GM19238 (cell line): ENCODE data around the gene PML.
"Not testable (repeated sequence)": the region's sequence is repeated elsewhere in the genome, so short reads cannot be mapped to it uniquely, and the experiment has no call there.

ENCODE experiments used
- DNase-seq: peaks from one replicate; pipeline ENCODE4 v3.0.0; 2011; ENCODE audit warnings: low spot score; ENCODE audit not compliant: insufficient read length

Gene PML

DNA sequence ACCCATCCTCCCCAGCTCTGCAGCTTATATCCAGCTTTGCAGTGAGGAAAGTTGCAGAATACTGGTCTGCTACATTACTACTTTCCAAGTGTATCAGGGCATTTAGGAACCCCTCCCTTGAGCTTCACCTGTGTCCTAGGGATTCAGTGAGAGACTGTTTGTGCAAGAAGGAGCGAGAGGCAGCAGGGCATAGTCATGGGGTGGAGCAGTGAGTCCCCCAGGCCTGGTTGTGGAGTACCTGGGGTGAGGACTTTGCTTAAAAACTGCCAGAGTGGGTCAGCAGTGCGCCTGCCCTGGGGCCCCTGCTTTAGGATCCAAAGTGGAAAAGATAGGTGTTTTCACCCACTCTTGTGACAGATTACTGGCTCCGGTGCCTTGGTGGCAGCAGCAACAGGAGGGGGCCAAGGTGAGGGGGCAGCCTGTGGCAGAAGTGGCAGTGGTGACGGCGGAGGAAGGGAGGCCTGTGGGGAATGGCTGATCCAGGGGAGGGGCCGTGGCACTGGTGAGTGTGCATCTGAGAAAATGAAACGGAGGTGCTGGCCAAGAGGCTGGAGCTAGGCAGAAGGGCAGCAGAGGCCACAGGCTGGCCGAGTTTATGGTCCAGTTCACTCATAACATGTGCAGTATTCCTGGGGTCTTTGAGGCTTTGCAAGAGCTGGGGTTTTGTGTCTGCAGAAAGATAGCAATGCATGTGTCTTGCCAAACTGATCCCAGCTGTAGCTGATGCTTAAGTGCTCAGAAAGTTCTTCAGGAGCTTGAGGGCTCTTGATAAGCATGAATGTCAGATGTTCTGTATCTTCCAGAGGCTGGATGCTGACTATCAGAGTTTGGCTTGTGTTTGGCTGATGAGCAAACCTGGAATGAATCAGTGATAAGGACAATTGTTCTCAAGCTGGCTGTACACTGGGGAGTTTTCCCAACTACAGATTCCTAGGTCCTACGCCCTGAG, 44.5 kb downstream of the PML start:
- no peak for DNase-seq

DNA sequence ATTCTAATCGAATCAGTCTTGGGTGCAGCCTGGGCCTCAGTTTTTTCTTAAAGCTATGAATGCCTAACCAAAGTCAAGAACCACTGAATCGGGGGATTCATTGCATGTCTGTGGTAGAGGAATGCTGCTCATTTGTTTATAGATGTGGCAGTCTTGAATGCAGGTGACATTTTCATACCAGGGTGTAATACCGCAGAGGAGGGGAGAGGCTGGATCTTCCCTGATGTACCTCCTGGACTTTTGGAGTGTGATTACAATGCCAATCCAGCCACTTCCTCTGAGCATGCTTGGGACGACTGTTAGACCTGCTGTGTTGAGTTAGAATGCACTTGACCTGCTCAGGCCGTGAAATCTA, 45.1 kb downstream of the PML start:
- no peak for DNase-seq

DNA sequence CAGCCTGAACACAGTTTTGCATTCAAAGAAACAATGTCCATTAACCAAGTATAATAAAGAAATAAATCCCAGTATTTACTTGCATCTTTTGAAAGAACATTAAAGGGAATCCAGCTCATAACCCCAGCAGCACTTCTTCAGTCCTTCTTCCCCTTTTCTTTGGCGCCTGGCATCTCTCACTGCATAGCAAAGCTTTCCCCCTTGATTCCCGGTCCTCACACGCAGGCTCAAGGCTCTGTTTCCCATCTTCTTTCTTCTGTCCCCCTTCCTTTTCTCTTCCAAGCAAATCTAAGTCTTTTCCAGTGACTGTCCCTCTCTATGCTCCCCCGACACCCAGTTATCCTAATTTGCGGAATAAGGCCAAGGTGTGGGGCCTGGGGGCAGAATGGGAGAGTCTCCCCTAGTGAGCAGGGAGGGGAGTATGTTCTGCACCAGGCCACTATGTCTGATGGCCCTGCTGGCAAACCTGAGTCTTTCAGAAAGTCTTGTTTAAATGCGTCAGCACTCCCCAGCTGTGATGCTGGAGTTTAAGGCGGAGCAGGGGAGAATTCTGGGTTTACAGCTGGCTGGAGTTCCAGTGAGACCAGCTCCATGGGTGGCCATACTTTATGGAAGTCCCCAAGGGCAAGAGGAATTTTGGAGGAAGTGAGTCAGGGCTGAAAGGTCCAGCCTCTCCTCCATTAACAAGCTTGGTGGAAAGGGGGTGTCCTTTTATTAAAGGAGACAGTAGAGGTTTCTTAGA, 45.8 kb downstream of the PML start:
- no peak for DNase-seq

- DNase-seq, result no peak
Measured at GRCh38 chr15:74041311-74041756, 46.8 kb downstream of the PML start.

- DNase-seq, result no peak
Measured at GRCh38 chr15:74041777-74042435, 47.4 kb downstream of the PML start.

DNA sequence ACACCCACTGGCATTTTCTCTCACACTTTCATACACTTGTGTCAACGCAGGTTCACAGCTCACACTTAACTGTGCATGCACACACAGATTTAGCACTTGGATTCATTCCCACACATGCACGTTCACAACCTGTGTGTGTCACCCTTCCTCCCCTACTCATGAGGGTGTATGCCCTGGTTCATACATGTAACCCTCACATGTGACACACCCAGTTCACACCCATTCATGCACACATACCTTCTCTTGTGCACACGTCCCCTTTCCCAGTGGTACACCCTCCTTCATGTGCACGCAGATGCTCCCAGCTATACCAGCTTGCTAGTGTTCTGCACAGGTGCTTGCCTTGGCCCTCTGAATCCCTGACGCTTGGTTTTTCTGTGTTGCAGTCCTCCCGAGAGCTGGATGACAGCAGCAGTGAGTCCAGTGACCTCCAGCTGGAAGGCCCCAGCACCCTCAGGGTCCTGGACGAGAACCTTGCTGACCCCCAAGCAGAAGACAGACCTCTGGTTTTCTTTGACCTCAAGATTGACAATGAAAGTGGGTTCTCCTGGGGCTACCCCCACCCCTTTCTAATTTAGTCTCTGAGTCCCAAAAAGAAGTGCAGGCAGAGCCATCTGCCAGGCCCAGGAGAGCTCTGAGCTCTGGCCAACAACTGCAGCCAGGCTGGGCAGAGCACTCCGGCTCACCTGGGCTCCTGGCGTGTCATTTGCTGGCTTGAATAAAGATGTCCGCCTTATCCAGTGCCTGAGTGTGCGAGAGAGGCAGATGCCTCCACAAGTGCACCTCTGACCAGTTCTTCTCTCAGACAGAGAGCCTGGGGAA, 48.3 kb downstream of the PML start:
- no peak for DNase-seq

DNA sequence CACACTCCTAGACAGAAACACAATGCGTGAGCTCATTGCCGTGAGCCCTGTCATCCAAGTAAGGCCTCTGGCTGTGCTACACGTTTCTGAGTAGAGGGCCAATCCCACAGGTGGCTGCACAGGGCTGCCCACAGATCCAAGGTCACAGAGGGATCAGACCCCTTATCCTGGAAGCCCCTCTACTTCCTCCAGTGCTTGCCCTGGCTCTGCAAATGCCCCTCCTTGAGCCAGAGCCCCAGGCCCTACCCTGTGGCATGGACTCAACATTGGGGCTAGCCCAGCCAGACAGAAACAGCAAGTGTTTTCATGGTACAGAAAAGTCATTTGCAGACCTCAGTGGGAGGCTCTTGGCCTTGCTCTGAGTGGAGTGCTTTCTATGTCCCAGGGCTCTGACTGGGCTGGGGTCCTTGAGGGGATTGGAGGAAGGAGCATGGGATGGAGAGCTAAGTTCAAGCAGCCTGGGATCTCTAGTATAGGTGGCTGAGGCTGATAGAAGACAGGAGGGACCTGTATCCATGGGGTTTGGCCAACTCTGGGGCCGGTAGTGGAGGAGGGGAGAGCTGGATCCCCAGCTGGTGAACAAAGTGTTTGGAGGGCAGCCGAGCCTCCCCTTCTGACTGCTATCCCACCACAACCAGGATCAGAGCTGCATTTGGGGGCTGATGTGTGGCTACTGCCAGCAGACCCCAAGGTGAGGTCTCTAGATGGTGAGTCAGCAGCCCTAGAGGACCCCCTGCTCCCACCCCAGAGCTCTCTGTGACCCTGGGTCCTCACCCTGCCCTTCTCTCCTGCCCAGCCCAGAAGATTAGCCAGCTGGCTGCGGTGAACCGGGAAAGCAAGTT, 49.1 kb downstream of the PML start:
- no peak for DNase-seq

- no peak for DNase-seq
Measured at GRCh38 chr15:74044267-74045110, 50.0 kb downstream of the PML start.

DNA sequence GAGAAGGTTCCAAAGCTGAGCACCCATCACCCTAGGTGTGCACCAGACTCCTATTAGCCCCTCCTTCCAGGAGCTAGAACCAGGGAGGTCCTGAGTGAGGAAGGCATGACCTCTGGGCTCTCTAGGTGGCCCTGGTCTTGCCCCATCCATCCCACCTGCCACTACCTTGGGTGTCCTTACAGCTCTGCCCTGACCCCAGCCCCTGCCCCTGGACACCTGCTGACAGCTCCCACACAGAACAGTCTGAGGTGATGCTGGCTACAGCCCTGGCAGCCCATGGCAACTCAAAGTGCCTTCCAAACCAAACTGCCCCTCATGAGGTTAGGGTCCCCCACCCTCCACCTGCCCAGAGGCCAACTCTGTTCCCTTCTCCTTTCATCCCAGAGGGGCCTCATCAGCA, 50.7 kb downstream of the PML start:
- no peak for DNase-seq

DNA sequence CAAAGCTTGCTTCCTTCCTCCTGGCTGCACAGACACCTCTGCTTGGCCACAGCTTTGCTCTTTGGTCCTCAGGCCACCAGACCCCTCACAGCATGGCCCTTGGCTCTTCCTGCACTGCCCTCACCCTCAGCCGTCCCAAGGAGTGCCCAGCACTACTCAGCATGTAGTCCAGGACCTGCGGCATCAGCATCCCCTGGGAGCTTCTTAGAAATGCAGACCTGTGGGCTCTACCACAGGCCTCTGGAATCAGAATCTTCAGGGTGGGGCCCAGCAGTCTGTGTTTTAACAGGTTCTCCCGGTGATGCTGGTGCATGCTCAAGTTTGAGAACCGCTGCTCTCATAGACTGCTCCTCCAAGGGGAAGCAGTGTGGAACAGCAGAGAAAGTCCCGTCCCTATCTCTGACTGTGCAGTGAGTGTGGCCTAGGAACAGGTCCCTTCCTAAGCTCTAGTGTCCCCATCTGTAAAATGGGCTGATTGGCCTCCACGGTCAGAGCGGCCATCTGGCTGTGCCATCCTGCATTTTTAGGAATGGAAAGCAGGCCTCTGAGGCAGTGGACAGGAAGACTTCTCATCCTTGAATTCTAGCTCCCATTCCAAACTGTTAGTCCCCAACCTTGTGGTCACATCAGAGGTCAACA, 51.2 kb downstream of the PML start:
- DNase-seq, result no peak

GRCh38 chr15:74046275-74046674, 51.8 kb downstream of the PML start:
- no peak for DNase-seq

GRCh38 chr15:74050127-74050526, 55.6 kb downstream of the PML start:
- DNase-seq, result no peak

GRCh38 chr15:74050556-74051234, 56.2 kb downstream of the PML start:
- DNase-seq, result no peak

DNA sequence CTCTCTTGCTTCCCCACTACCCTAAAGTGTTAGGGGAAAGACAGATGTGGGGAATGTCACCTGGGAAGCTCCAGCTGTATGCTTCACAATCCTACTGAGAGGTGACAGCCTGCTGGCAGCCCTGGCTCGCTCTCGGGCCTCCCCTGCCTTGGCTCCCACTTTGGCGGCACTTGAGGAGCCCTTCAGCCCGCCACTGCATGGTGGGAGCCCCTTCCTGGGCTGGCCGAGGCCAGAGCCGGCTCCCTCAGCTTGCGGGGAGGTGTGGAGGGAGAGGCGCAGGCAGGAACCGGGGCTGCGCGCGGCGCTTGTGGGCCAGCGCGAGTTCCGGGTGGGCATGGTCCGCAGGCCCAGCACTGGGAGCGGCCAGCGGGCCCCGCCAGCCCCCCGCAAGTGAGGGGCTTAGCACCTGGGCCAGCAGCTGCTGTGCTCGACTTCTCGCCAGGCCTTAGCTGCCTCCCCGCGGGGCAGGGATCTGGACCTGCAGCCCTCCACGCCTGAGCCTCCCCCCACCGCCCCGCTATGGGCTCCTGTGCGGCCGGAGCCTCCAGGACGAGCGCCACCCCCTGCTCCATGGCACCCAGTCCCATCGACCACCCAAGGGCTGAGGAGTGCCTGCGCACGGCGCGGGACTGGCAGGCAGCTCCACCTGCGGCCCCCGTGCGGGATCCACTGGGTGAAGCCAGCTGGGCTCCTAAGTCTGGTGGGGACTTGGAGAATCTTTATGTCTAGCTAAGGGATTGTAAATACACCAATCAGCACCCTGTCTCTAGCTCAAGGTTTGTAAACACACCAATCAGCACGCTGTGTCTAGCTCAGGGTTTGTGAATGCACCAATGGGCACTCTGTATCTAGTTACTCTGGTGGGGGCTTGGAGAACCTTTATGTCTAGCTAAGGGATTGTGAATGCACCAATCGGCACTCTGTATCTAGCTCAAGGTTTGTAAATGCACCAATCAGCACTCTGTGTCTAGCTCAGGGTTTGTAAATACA, 58.0 kb downstream of the PML start:
- not testable (repeated sequence) for DNase-seq

- no peak for DNase-seq
Measured at GRCh38 chr15:74053517-74053916, 59.0 kb downstream of the PML start.

DNA sequence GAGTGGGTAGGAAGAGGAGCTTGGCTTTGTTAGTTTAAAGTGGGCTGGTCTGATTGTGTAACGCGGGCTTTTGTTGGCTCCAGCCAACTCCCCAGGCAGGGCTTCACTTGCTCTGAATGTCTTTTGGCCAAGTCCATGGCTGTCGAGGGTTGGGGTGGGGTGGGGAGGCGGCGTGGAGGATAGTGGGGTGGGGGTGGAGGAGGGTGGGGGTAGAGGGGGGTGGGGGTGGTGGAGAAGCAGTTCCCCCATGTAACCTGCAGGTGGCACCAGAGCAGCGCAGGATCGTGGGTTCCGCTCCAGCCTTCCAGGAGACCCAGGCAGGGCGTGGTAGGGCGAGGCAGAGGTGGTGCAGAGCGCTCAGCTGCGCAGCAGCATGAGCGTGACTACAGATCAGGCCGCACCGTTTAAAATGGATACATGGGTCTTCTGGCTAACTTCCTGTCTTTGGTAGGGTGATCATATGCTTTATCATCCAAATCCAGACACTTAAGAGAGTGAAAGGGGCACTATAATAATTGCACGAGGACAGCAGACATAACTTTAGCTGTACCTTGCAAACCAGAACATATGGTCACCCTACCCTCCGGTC, 59.5 kb downstream of the PML start:
- peak; percentile 57 for DNase-seq

- DNase-seq, result no peak
Measured at GRCh38 chr15:74055804-74056203, 61.3 kb downstream of the PML start.
